ENCODE results near the gene ZNF664.

The ZNF664 gene

GRCh38 chr12:123991372-123991951, 18.4 kb downstream of the ZNF664 start:
- no peak for DNase-seq

- no peak for DNase-seq
Measured at GRCh38 chr12:123992118-123992825, 19.3 kb downstream of the ZNF664 start.

DNA sequence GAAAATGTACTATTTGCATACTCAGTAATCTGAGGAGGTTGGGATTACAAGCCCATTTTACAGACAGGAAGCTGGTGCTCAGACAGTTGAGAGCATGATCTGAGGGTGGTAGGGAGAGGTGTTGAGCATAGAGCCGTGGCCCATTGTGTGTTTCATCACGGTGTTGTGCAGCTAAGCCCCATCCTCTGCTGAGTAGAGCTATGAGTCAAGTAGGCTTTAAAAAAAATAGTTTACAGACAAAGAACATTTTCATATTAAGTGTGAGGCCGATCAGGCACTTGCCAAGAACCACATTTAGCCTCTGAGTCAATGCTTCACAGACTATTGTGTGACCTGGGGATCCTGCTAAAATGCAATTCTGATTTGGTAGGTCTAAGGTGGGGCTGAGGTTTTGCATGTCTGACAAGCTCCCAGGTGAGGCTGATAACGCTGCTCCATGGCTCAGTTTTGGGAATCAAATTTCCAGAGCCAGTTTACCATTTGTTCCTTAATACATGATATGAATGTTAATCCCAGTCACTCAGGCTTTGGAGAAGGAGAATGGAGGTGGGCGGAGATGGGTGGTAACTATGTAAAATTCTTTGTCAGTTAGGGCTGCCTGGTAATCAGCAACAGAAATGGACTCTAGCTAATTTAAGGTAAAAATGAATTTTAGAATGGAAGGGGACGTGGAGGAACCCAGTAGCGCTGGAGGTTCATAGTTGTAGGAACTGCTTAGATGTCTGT, 22.2 kb downstream of the ZNF664 start:
- DNase-seq: peak; percentile 64

DNA sequence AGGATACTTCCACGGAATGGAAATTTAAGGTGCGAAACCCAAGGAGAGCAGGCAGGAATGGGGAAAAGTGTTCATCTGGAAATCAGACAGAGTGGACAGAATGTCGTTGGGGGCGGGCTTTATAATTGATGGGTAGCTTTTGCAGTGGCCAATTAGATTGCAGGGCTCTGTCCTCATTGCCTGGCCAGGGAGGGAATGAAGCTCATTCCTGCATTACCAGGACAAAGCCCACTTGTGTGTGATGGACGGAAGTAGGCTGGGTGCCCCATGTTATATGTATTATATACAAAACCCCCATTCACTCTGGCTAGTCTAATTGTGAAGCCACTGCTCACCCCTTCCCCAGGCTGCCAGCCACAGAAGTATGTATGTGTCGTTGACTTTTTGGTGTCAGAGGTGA, 23.6 kb downstream of the ZNF664 start:
- DNase-seq: no peak

- DNase-seq: no peak
Measured at GRCh38 chr12:123997033-123997822, 24.2 kb downstream of the ZNF664 start.

DNA sequence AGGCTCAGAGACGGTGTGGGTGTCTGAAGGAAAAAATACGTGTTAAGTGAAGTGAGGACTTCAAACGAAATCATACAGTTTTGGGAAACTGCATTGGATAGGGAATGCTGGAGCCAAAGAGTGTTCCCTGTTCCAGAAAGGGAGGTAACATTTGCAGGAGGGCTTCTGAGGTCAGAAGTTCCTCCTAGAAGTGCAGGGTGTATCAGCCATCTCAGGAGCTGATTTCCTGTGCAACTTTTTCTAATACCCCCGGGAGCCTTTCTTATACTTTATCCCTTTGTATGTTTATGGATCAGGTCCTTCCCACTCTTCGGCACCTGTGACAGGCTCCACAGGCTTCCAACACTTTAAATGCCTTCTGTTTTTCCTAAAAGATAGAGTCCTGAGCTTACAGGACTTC, 24.9 kb downstream of the ZNF664 start:
- no peak for DNase-seq

GRCh38 chr12:123998344-123998990, 25.5 kb downstream of the ZNF664 start:
- peak; percentile 46 for DNase-seq

DNA sequence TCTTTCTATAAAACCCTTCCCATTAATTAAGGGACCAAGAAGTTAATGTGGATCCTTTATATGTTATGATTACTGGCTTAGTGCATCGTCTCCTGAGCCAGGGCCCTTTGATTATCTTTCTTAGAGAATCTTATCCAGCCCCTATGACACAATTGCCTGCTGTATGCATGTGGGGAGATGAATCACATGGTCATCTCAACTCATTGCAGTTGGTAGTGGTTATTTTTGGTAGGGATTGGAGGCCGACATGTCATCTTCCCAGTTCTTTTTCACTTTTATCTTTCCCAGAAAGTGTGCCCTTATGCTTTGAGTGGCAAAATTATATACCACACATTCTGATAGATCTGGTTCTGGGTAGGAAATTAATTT, 26.0 kb downstream of the ZNF664 start:
- no peak for DNase-seq

DNA sequence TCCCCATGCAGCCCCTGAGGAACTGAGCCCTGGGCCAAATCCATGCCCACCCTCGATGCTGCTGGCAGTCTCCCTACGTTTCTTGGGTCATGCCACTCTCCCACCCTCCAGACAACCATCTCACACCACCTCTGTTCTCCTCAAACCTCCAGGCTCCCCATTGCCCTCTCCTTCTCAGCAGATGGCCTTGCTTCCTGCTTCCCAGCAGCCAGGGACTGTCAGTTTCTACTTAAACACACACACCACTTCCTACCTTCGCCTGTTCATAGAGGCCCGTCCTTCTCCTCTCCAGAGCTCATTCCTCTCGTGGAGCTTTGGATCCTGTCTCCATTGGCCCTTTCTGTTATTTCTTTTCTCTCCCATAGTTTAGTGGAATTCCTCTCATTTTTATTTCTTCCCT, 27.1 kb downstream of the ZNF664 start:
- no peak for DNase-seq

- DNase-seq: no peak
Measured at GRCh38 chr12:124001343-124001742, 28.3 kb downstream of the ZNF664 start.

DNA sequence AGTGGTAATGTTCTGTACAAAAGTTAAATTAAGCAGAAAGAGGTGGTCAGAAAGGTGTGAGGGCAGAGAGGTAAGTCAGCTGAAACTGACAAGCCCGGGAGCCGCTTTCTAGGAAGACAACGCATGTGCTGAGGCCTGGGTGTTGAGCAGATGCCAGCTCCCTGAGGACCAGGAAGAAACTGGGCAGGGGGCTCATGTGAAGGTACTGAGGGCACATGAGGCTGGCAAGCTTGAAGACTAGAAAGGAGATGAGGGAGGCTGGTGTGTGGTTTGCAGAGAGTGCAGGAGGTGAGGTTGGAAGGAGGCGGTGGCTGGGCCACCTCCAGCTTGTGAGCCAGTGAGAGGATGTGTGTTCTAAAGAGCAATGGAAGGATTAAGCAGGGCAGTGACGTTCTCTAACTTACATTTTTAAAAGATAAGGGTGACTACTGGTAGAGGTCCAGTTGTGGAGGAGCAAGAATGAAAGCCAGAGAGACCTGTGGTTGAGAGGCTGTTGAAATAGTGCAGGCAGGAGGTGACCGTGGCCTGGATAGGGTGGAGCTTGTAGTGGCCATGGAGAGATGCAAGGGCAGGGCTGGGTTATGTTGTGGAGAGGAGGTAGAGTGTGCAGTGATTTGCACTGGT, 29.1 kb downstream of the ZNF664 start:
- DNase-seq: no peak

- no peak for DNase-seq
Measured at GRCh38 chr12:124002654-124003053, 29.6 kb downstream of the ZNF664 start.

- no peak for DNase-seq
Measured at GRCh38 chr12:124004233-124004875, 31.3 kb downstream of the ZNF664 start.

DNA sequence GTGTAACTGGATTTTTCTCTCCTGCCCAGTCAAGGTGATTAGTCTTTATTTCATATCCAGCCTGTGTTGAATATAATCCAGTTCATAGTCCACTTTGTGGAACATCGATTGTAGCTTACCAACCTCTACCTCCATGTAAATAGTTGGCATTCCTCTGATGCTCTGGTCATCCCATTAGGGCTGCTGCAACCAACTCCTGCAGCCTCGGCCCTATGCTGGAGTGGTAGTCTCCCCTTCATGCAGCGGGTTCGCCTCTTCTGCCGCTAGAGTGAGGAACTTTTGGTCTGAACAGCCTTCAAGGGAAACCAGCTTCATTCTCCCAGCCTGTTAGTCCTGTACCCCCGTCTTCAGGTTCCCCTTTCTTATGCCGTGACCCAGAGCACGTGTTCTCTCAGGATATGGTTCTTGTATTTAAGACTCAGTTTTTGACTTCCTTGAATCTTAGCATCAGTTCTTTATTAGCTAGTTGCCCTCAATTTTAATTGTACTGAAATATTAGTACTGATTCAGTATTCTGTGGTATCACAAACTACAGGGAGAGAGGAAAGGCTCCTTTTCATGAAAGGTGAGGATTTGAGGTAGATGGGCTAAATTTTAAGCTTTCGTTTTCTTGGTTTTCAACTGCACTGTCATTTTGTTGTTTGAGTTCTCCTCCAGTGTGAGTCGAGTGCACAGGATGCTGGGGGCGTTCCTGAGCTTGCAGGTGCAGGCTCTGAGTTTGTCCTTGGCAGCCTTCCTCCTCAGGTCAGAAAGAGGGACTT, 33.2 kb downstream of the ZNF664 start:
- DNase-seq: no peak

DNA sequence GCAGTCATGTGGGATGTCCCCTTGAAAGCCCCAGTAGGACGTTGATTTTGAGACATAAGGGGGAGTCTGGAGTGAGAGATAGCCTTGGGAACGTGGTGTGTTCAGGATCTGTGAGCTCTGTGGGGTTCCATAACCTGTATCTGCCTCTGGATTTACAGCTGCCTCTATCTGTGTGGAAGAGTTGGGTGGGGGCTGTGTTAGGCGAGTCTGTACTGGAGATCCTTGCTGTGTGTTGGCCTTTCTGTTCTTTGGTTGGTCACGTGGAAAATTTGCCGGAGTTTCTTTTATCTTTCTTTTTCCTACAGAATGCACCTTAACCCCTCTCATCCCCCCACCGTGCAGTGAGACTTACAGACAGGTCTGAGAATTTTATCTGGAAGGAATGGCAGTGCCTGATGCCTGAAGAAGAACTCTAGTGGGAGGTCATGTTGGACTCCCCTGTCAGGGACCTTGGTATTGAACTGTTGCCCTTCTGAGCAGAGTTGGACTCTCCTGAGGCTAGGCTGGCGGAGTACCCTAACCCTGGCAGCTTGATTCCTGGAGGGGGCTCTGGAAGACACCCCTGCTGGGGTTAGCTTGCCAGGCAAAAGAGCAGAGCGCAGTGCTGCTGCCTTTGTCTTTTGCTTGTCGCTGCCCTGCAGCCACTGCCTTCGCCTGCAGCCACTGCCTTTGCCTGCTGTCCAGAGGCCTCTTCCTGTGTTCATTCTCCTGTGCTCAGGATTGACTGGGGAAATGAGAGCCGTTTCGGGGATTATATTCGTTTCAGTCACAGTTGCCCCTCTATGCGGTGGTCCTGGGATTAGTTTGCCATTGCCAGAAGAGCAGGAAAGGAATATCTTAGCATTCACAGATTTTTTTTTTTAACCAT, 34.1 kb downstream of the ZNF664 start:
- DNase-seq: no peak

GRCh38 chr12:124007826-124008570, 35.0 kb downstream of the ZNF664 start:
- peak; percentile 49 for DNase-seq

DNA sequence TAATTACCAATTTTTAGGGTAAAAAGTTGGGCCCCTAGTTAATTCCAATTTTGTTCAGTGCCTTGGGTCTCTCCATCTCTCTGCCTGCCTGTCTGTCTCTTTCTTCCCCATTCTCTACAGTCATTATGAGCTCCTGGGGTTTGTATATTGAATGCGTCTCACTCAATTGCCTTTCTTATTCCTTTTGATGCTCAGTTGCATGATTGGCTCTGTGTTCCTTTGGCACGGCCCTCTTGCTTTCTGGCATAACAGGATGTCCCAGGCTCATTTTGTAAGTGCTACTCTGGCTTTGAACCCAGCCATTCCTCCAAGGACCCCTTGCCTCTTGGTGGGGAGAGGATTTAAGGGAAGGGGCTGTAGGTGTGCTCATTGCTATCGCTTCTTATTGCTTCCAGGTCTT, 35.6 kb downstream of the ZNF664 start:
- DNase-seq: no peak

DNA sequence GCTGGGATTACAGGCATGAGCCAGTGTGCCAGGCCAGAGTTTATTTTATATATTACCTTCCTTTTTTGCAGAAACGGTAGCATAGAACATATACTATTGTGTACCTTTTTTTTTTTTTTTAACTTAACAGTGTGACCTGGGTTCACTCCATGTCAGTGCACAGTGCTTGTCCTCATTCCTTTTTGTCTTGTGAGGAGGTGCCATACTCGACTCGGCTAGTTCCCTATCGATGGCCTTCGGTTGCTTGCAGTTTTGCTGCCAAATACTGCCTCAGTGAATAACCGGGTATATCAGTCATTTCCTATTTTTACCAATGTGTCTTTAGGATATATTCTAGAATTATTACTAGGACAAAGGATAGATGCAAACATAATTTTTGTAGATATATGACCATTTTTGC, 36.8 kb downstream of the ZNF664 start:
- no peak for DNase-seq

- no peak for DNase-seq
Measured at GRCh38 chr12:124010687-124011086, 37.7 kb downstream of the ZNF664 start.

All from fibroblast of upper back skin (primary cell).